Mesodermal cell (in vitro differentiated cells): ENCODE results near the gene HELZ.

Experiments
- H3K27ac ChIP-seq: 2 replicates; pipeline ENCODE4 v1.7.0; 2013; ENCODE audit warnings: mild to moderate bottlenecking, low read depth, low read length, moderate library complexity; ENCODE audit not compliant: severe bottlenecking
- H3K36me3 ChIP-seq: 2 replicates; pipeline ENCODE4 v1.7.1; 2013; ENCODE audit warnings: mild to moderate bottlenecking, low read length, moderate library complexity; ENCODE audit not compliant: control insufficient read depth, insufficient read depth
- H3K4me1 ChIP-seq: one replicate; pipeline ENCODE4 v1.7.1; 2013; ENCODE audit warnings: mild to moderate bottlenecking, low read length; ENCODE audit not compliant: insufficient read depth, control insufficient read depth, poor library complexity, severe bottlenecking
- H3K4me3 ChIP-seq: 2 replicates; pipeline ENCODE4 v1.7.0; 2013; ENCODE audit warnings: low read length, control low read depth, mild to moderate bottlenecking; ENCODE audit not compliant: insufficient read depth, poor library complexity, severe bottlenecking; ENCODE audit errors: extremely low read depth
- H3K9me3 ChIP-seq: 2 replicates; pipeline ENCODE4 v1.7.1; 2013; ENCODE audit warnings: mild to moderate bottlenecking, low read length, moderate library complexity; ENCODE audit not compliant: control insufficient read depth
- WGBS, 2 experiments: methylation state at CpG; one replicate each; pipeline ENCODE4 v1.1.5; 2013; ENCODE audit warnings: missing lambda C conversion rate in 2 of 2; ENCODE audit not compliant: insufficient coverage in 2 of 2; 5-methylcytosine and 5-hydroxymethylcytosine counted together

Gene HELZ

GRCh38 chr17:67025216-67025792, 219.7 kb downstream of the HELZ start:
- Histone ChIP-seq H3K4me1 (no peaks in the 10 kb centered on the region), H3K27ac (no peak overlapping the region), H3K4me3 (no peak overlapping the region), H3K9me3 (no peaks in the 10 kb centered on the region), H3K36me3 (no peaks in the 10 kb centered on the region)
- 89 to 94% methylated on average over 19 to 20 of the region's 20 CpGs for WGBS, 2 experiments

- Histone ChIP-seq H3K9me3 (no peaks in the 10 kb centered on the region), H3K27ac (no peak overlapping the region), H3K4me3 (no peak overlapping the region), H3K36me3 (no peaks in the 10 kb centered on the region), H3K4me1 (no peaks in the 10 kb centered on the region)
- 95% methylated on average over 17 of the region's 17 CpGs for WGBS, 2 experiments
Measured at GRCh38 chr17:67024736-67025135, 220.3 kb downstream of the HELZ start.

DNA sequence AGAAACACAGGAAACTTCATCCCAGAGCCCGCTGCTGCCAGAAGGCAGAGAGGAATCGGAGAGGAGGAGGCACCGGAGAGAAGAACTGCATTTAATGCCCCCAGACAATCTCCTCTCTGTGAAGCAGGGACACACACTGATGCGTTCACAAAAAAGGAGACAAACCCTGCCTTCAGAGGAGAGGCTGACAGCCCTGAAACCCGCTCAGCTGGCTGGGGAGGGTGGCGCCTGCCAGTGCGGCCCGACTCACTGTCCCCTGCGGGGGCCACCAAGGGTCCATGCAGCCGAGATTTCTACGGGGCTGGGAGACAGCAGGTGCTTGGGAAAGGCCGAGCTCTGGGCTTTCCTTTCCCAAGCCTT, 222.6 kb downstream of the HELZ start:
- WGBS, 2 experiments = 86 to 92% methylated on average over 9 of the region's 12 CpGs
- no peaks in the 10 kb centered on the region for H3K4me1 ChIP-seq
- no peak overlapping the region for H3K4me3 ChIP-seq
- no peaks in the 10 kb centered on the region for H3K36me3 ChIP-seq
- no peaks in the 10 kb centered on the region for H3K9me3 ChIP-seq
- H3K27ac ChIP-seq = no peak overlapping the region

GRCh38 chr17:67021743-67022450, 223.1 kb downstream of the HELZ start:
- H3K27ac ChIP-seq = no peak overlapping the region
- no peak overlapping the region for H3K4me3 ChIP-seq
- no peaks in the 10 kb centered on the region for H3K4me1 ChIP-seq
- no peaks in the 10 kb centered on the region for H3K9me3 ChIP-seq
- 84 to 92% methylated on average over 12 of the region's 16 CpGs for WGBS, 2 experiments
- H3K36me3 ChIP-seq = no peaks in the 10 kb centered on the region

DNA sequence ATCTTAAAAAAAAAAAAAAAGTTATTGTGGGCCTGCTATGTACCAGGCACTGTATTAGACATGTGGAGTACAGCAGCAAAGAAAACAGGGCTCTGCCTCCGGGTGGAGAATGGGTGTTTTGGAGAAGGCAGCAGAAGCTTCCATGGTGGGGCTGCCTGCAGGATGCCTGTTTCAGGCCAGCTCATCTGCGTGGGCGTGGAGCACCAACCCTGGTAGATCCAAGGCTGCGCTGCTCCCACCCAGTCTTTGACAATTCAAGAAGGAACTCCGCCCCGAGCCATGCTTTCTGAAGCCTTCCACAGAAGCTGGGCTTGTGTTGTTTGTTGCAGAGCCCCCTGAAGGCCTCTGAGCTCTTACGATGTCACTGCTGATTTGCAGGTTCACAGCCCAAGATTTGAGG, 223.8 kb downstream of the HELZ start:
- 87 to 92% methylated on average over 7 of the region's 7 CpGs for WGBS, 2 experiments

More for the DNA sequence above, 223.8 kb downstream of the HELZ start:
- H3K9me3 ChIP-seq = no peaks in the 10 kb centered on the region
- H3K36me3 ChIP-seq = no peaks in the 10 kb centered on the region
- H3K4me3 ChIP-seq = no peak overlapping the region
- H3K4me1 ChIP-seq = no peaks in the 10 kb centered on the region
- H3K27ac ChIP-seq = no peak overlapping the region
